Lower lobe of right lung (tissue), 2 donors: ENCODE measurements around the gene PAX3. TPM values are rescaled to one million over a fixed set of nuclear protein-coding genes. Genes with fewer than 3 reads are reported as not detected.

Source experiments
- ATAC-seq, 2 donors: fragments of 200-7000 bp; cut with Tn5 transposase; one replicate each; pipeline ENCODE4 v1.9.1; 2020 to 2022; ENCODE audit warnings: mild to moderate bottlenecking in 2 of 2, moderate library complexity in 2 of 2
- DNase-seq: peaks from one replicate; pipeline ENCODE4 v3.0.0-alpha.2; 2020
- H3K27ac ChIP-seq: fragments of 200-600 bp; one replicate; pipeline ENCODE4 v1.8.0; 2022
- H3K27me3 ChIP-seq: fragments of 200-600 bp; one replicate; pipeline ENCODE4 v1.8.0; 2022; ENCODE audit warnings: low read depth
- H3K36me3 ChIP-seq: fragments of 200-600 bp; one replicate; pipeline ENCODE4 v1.8.0; 2022; ENCODE audit warnings: mild to moderate bottlenecking
- H3K4me1 ChIP-seq: fragments of 200-600 bp; one replicate; pipeline ENCODE4 v1.8.0; 2022
- H3K4me3 ChIP-seq: fragments of 200-600 bp; one replicate; pipeline ENCODE4 v1.8.0; 2022; ENCODE audit warnings: mild to moderate bottlenecking
- H3K9me3 ChIP-seq: fragments of 200-600 bp; one replicate; pipeline ENCODE4 v1.8.0; 2022
- CTCF ChIP-seq: fragments of 200-600 bp; IDR thresholded peaks from one replicate; pipeline ENCODE4 v1.8.0; 2022; ENCODE audit warnings: antibody characterized with exemption, mild to moderate bottlenecking
- intact Hi-C: fragments of 100-400 bp; cut with DNase I; formaldehyde crosslinking; loops from one replicate; pipeline ENCODE4 v1.11.0; 2022
- total RNA-seq: library from RNA; stranded (reverse); fragmentation: NEBNext Ultra II Directional; extraction: Animal tissue kit (Norgen Biotek cat#: 25700); gene quantifications from one replicate; pipeline ENCODE4 v1.2.1, GENCODE V29; 2021
- donor health status: DM: no; HTN: yes; CAD: no; lungs with severe emphysema.

The PAX3 gene
- total RNA-seq, 1 donor from 2014 or later, result not detected

GRCh38 chr2:222299906-222300725 lies 1.3 kb upstream of the PAX3 start:
- Histone ChIP-seq H3K27ac (no peak overlapping the region), H3K27me3 (peaks cover 100% of the 10 kb centered on the region), H3K4me1 (peaks cover 61% of the 10 kb centered on the region), H3K36me3 (no peaks in the 10 kb centered on the region), H3K4me3 (no peak overlapping the region), H3K9me3 (no peaks in the 10 kb centered on the region)
- intact Hi-C loops, result no loop called here
- no peak for ATAC-seq
- DNase-seq, result no peak
- no peak for TF ChIP-seq CTCF

- Histone ChIP-seq H3K4me3 (no peak overlapping the region), H3K9me3 (no peaks in the 10 kb centered on the region), H3K27ac (no peak overlapping the region), H3K27me3 (peaks cover 100% of the 10 kb centered on the region), H3K4me1 (peaks cover 49% of the 10 kb centered on the region), H3K36me3 (no peaks in the 10 kb centered on the region)
- TF ChIP-seq CTCF, result no peak
- intact Hi-C loops, result no loop called here
- ATAC-seq, result no peak
- DNase-seq, result no peak
Observed at GRCh38 chr2:222298001-222298310, 842 bp downstream of the PAX3 start.

- ATAC-seq, result no peak
- intact Hi-C loops, result no loop called here
- Histone ChIP-seq H3K9me3 (no peaks in the 10 kb centered on the region), H3K4me3 (no peak overlapping the region), H3K27ac (no peak overlapping the region), H3K36me3 (no peaks in the 10 kb centered on the region), H3K4me1 (peaks cover 49% of the 10 kb centered on the region), H3K27me3 (peaks cover 100% of the 10 kb centered on the region)
- no peak for TF ChIP-seq CTCF
- DNase-seq, result no peak
Observed at GRCh38 chr2:222297600-222297935, 1.2 kb downstream of the PAX3 start.

- no peak for TF ChIP-seq CTCF
- no peaks in the 10 kb centered on the region for H3K36me3 ChIP-seq
- H3K27ac ChIP-seq, result no peak overlapping the region
- no peak overlapping the region for H3K4me3 ChIP-seq
- no peak for DNase-seq
- intact Hi-C loops, result no loop called here
- H3K4me1 ChIP-seq, result peaks cover 49% of the 10 kb centered on the region
- peaks cover 100% of the 10 kb centered on the region for H3K27me3 ChIP-seq
- ATAC-seq, result no peak
- no peaks in the 10 kb centered on the region for H3K9me3 ChIP-seq
Observed at GRCh38 chr2:222296911-222297599, 1.7 kb downstream of the PAX3 start.

GRCh38 chr2:222296311-222296741 lies 2.5 kb downstream of the PAX3 start:
- H3K4me1 ChIP-seq, result peaks cover 48% of the 10 kb centered on the region
- no peak for TF ChIP-seq CTCF
- no peaks in the 10 kb centered on the region for H3K36me3 ChIP-seq
- no peaks in the 10 kb centered on the region for H3K9me3 ChIP-seq
- H3K4me3 ChIP-seq, result no peak overlapping the region
- no peak overlapping the region for H3K27ac ChIP-seq
- H3K27me3 ChIP-seq, result peaks cover 98% of the 10 kb centered on the region
- ATAC-seq (no peak), DNase-seq (no peak)
- intact Hi-C loops, result no loop called here
